Fibroblast of skin of right biceps (primary cell): ENCODE results near the gene PLS3.
A peak's percentile ranks its signal among the peaks of the same experiment; 100 is the strongest.

Experiments used
- DNase-seq: peaks from one replicate; pipeline ENCODE4 v3.0.0-alpha.2; 2013

Gene PLS3

GRCh38 chrX:115573185-115573584 is 12.2 kb downstream of the PLS3 start:
- DNase-seq, result no peak

GRCh38 chrX:115576676-115577075 is 15.7 kb downstream of the PLS3 start:
- DNase-seq, result no peak

- DNase-seq, result no peak
These were observed 18.4 kb downstream of the PLS3 start for GRCh38 chrX:115579327-115579726.

GRCh38 chrX:115579786-115580294 is 18.9 kb downstream of the PLS3 start:
- no peak for DNase-seq

GRCh38 chrX:115581759-115582615 is 21.0 kb downstream of the PLS3 start:
- DNase-seq, result no peak

- no peak for DNase-seq
These were observed 21.9 kb downstream of the PLS3 start for GRCh38 chrX:115582616-115583495.

- peak; percentile 65 for DNase-seq
These were observed 22.6 kb downstream of the PLS3 start for GRCh38 chrX:115583496-115584004.

GRCh38 chrX:115584696-115585095 is 23.7 kb downstream of the PLS3 start:
- peak; percentile 87 for DNase-seq

- DNase-seq, result no peak
These were observed 27.2 kb downstream of the PLS3 start for GRCh38 chrX:115588179-115588578.

GRCh38 chrX:115589419-115589818 is 28.4 kb downstream of the PLS3 start:
- no peak for DNase-seq

GRCh38 chrX:115591420-115591819 is 30.4 kb downstream of the PLS3 start:
- DNase-seq, result no peak

- DNase-seq, result no peak
These were observed 31.2 kb downstream of the PLS3 start for GRCh38 chrX:115591856-115592842.

- DNase-seq, result peak; percentile 51
These were observed 32.2 kb downstream of the PLS3 start for GRCh38 chrX:115592997-115593734.

GRCh38 chrX:115595049-115595448 is 34.1 kb downstream of the PLS3 start:
- DNase-seq, result no peak

GRCh38 chrX:115598556-115598955 is 37.6 kb downstream of the PLS3 start:
- DNase-seq, result no peak

GRCh38 chrX:115602308-115602707 is 41.3 kb downstream of the PLS3 start:
- DNase-seq, result no peak

GRCh38 chrX:115602729-115603389 is 41.9 kb downstream of the PLS3 start:
- DNase-seq, result peak; percentile 40

- DNase-seq, result no peak
These were observed 42.6 kb downstream of the PLS3 start for GRCh38 chrX:115603534-115604074.

- DNase-seq, result no peak
These were observed 45.9 kb downstream of the PLS3 start for GRCh38 chrX:115606861-115607260.

GRCh38 chrX:115609621-115610020 is 48.6 kb downstream of the PLS3 start:
- DNase-seq, result no peak
